GM21737 (cell line): ENCODE results near the gene DTX2.
"Not testable (repeated sequence)": the region's sequence is repeated elsewhere in the genome, so short reads cannot be mapped to it uniquely, and the experiment has no call there.

Experiments used
- ATAC-seq: cut with Tn5 transposase; IDR thresholded peaks from one replicate; pipeline ENCODE4 v1.9.1; 2021; ENCODE audit warnings: mild to moderate bottlenecking, moderate library complexity; ENCODE audit not compliant: unreplicated experiment

Gene DTX2

GRCh38 chr7:76442664-76443446, 18.7 kb upstream of the DTX2 start:
- not testable (repeated sequence) for ATAC-seq

- not testable (repeated sequence) for ATAC-seq
Observed at GRCh38 chr7:76443846-76444245, 17.7 kb upstream of the DTX2 start.

GRCh38 chr7:76445577-76446008, 15.9 kb upstream of the DTX2 start:
- ATAC-seq: peak; percentile 67

- ATAC-seq: not testable (repeated sequence)
Observed at GRCh38 chr7:76457017-76457416, 4.5 kb upstream of the DTX2 start.

- ATAC-seq: not testable (repeated sequence)
Observed at GRCh38 chr7:76458504-76458903, 3.0 kb upstream of the DTX2 start.

- not testable (repeated sequence) for ATAC-seq
Observed at GRCh38 chr7:76460767-76461166, 742 bp upstream of the DTX2 start.

GRCh38 chr7:76462271-76462882, 868 bp downstream of the DTX2 start:
- ATAC-seq: not testable (repeated sequence)

GRCh38 chr7:76464959-76465358, 3.5 kb downstream of the DTX2 start:
- not testable (repeated sequence) for ATAC-seq

- not testable (repeated sequence) for ATAC-seq
Observed at GRCh38 chr7:76465950-76466349, 4.4 kb downstream of the DTX2 start.

GRCh38 chr7:76467743-76468404, 6.4 kb downstream of the DTX2 start:
- not testable (repeated sequence) for ATAC-seq

GRCh38 chr7:76471556-76472221, 10.2 kb downstream of the DTX2 start:
- not testable (repeated sequence) for ATAC-seq

GRCh38 chr7:76473097-76473496, 11.6 kb downstream of the DTX2 start:
- ATAC-seq: not testable (repeated sequence)

GRCh38 chr7:76476280-76476679, 14.8 kb downstream of the DTX2 start:
- not testable (repeated sequence) for ATAC-seq

- ATAC-seq: not testable (repeated sequence)
Observed at GRCh38 chr7:76476742-76477474, 15.4 kb downstream of the DTX2 start.

GRCh38 chr7:76479628-76480027, 18.1 kb downstream of the DTX2 start:
- ATAC-seq: not testable (repeated sequence)

- ATAC-seq: not testable (repeated sequence)
Observed at GRCh38 chr7:76480403-76481253, 19.1 kb downstream of the DTX2 start.

GRCh38 chr7:76482660-76483059, 21.2 kb downstream of the DTX2 start:
- ATAC-seq: not testable (repeated sequence)

GRCh38 chr7:76483081-76483480, 21.6 kb downstream of the DTX2 start:
- ATAC-seq: not testable (repeated sequence)

GRCh38 chr7:76484456-76484855, 22.9 kb downstream of the DTX2 start:
- not testable (repeated sequence) for ATAC-seq
